Measurements from ENCODE around the gene L2HGDH.

The L2HGDH gene

GRCh38 chr14:50345846-50346422 lies 33.9 kb upstream of the L2HGDH start:
- H3K4me3 ChIP-seq (ENCODE audit: low read depth, low read length) = no peak overlapping the region
- DNase-seq (ENCODE audit: low read depth) = no peak
- TF ChIP-seq CTCF (IDR thresholded peaks at IDR 0.05; ENCODE audit: insufficient read depth, low read depth, low read length, missing control alignments) = no peak

- no peak for DNase-seq (ENCODE audit: low read depth)
- TF ChIP-seq CTCF (IDR thresholded peaks at IDR 0.05; ENCODE audit: insufficient read depth, low read depth, low read length, missing control alignments) = no peak
- H3K4me3 ChIP-seq (ENCODE audit: low read depth, low read length) = no peak overlapping the region
These were observed 33.0 kb upstream of the L2HGDH start for GRCh38 chr14:50344876-50345563.

- TF ChIP-seq CTCF (IDR thresholded peaks at IDR 0.05; ENCODE audit: insufficient read depth, low read depth, low read length, missing control alignments) = no peak
- peak; percentile 77 for DNase-seq (ENCODE audit: low read depth)
- H3K4me3 ChIP-seq (ENCODE audit: low read depth, low read length) = no peak overlapping the region
These were observed 32.2 kb upstream of the L2HGDH start for GRCh38 chr14:50344116-50344775.

GRCh38 chr14:50343434-50343833 lies 31.4 kb upstream of the L2HGDH start:
- H3K4me3 ChIP-seq (ENCODE audit: low read depth, low read length) = no peak overlapping the region
- DNase-seq (ENCODE audit: low read depth) = no peak
- TF ChIP-seq CTCF (IDR thresholded peaks at IDR 0.05; ENCODE audit: insufficient read depth, low read depth, low read length, missing control alignments) = no peak

- TF ChIP-seq CTCF (IDR thresholded peaks at IDR 0.05; ENCODE audit: insufficient read depth, low read depth, low read length, missing control alignments) = peak; percentile 28
- H3K4me3 ChIP-seq (ENCODE audit: low read depth, low read length) = no peak overlapping the region
- DNase-seq (ENCODE audit: low read depth) = peak; percentile 64
These were observed 30.4 kb upstream of the L2HGDH start for GRCh38 chr14:50342221-50343078.

- H3K4me3 ChIP-seq (ENCODE audit: low read depth, low read length) = no peak overlapping the region
- DNase-seq (ENCODE audit: low read depth) = peak; percentile 10
- peak; percentile 15 for TF ChIP-seq CTCF (IDR thresholded peaks at IDR 0.05; ENCODE audit: insufficient read depth, low read depth, low read length, missing control alignments)
These were observed 28.9 kb upstream of the L2HGDH start for GRCh38 chr14:50340963-50341362.
